Dermis blood vessel endothelial cell (primary cell): Measurements from ENCODE around the gene HBS1L. TPM values are rescaled to one million over a fixed set of nuclear protein-coding genes. Genes with fewer than 3 reads are reported as not detected.

Source experiments
- DNase-seq: peaks from one replicate; pipeline ENCODE4 v3.0.0; 2010
- total RNA-seq: library from RNA; depleted of rRNA; stranded (reverse); fragments of >200 nt; gene quantifications from 2 replicates; pipeline ENCODE4 v1.2.3, GENCODE V29; 2014

HBS1L gene
- total RNA-seq, 1 donor from 2014 or later: 106 TPM

GRCh38 chr6:135033238-135033637 is 21.4 kb downstream of the HBS1L start:
- DNase-seq: no peak

- DNase-seq: no peak
Observed at GRCh38 chr6:135030532-135031178, 24.0 kb downstream of the HBS1L start.

GRCh38 chr6:135030056-135030473 is 24.6 kb downstream of the HBS1L start:
- DNase-seq: no peak

- no peak for DNase-seq
Observed at GRCh38 chr6:135025775-135026174, 28.8 kb downstream of the HBS1L start.

- DNase-seq: no peak
Observed at GRCh38 chr6:135025175-135025574, 29.4 kb downstream of the HBS1L start.

- DNase-seq: no peak
Observed at GRCh38 chr6:135022050-135022697, 32.4 kb downstream of the HBS1L start.

- DNase-seq: no peak
Observed at GRCh38 chr6:135021310-135022049, 33.1 kb downstream of the HBS1L start.

- DNase-seq: no peak
Observed at GRCh38 chr6:135018941-135019340, 35.7 kb downstream of the HBS1L start.

- no peak for DNase-seq
Observed at GRCh38 chr6:135018052-135018451, 36.6 kb downstream of the HBS1L start.

GRCh38 chr6:135014353-135014832 is 40.2 kb downstream of the HBS1L start:
- DNase-seq: no peak

- DNase-seq: no peak
Observed at GRCh38 chr6:135013211-135013610, 41.4 kb downstream of the HBS1L start.

GRCh38 chr6:135012764-135013163 is 41.9 kb downstream of the HBS1L start:
- no peak for DNase-seq

GRCh38 chr6:135012349-135012748 is 42.3 kb downstream of the HBS1L start:
- no peak for DNase-seq

- no peak for DNase-seq
Observed at GRCh38 chr6:135008941-135009290, 45.7 kb downstream of the HBS1L start.

GRCh38 chr6:135008072-135008940 is 46.3 kb downstream of the HBS1L start:
- DNase-seq: no peak

- DNase-seq: peak; percentile 13
Observed at GRCh38 chr6:135006386-135006914, 48.2 kb downstream of the HBS1L start.

- no peak for DNase-seq
Observed at GRCh38 chr6:135004399-135004798, 50.2 kb downstream of the HBS1L start.

- DNase-seq: no peak
Observed at GRCh38 chr6:135002974-135003703, 51.5 kb downstream of the HBS1L start.

GRCh38 chr6:135002229-135002844 is 52.3 kb downstream of the HBS1L start:
- peak; percentile 51 for DNase-seq

- no peak for DNase-seq
Observed at GRCh38 chr6:134999107-134999506, 55.5 kb downstream of the HBS1L start.
